Right lobe of liver (tissue), 4 donors: ENCODE data around the gene PRDM16.

Experiments
- CTCF ChIP-seq, 4 donors: fragments of 200-600 bp in 3 of 4; fragments of 450-650 bp in 1 of 4; IDR thresholded peaks; one replicate each; pipeline versions ENCODE4 v1.5.1 to v1.8.0; 2016 to 2022; ENCODE audit warnings: antibody characterized with exemption in 4 of 4, mild to moderate bottlenecking in 2 of 4
- POLR2A ChIP-seq: fragments of 450-650 bp; IDR thresholded peaks from one replicate; pipeline ENCODE4 v1.6.1; 2017; ENCODE audit warnings: antibody characterized with exemption, mild to moderate bottlenecking
- donor health status: DM: no; HTN: no; CAD: no.
- donor health status: DM: no; HTN: no; CAD: no.
- donor health status: DM: no; HTN: yes; CAD: no.

- TF ChIP-seq POLR2A (no peak), CTCF (IDR thresholded peaks at IDR 0.05) (no peak)
Observed at GRCh38 chr1:3470650-3471355, 401.8 kb downstream of the PRDM16 start.
